ENCODE results near the gene PTP4A2.

Gene PTP4A2

GRCh38 chr1:31870086-31870736 is 68.0 kb downstream of the PTP4A2 start:
- Histone ChIP-seq H3K9ac (ENCODE audit: low read length) (no peak overlapping the region), H3K79me2 (ENCODE audit: control insufficient read depth, insufficient read depth, low read length) (no peaks in the 10 kb centered on the region), H2BK120ac (ENCODE audit: low read depth, low read length) (no peak overlapping the region), H3K4ac (ENCODE audit: low read depth, low read length) (no peak overlapping the region), H2BK15ac (replicated peaks; ENCODE audit: low read depth) (no peak overlapping the region), H2AK5ac (ENCODE audit: low read length) (no peak overlapping the region), H3K56ac (ENCODE audit: low read length) (no peak overlapping the region), H4K8ac (ENCODE audit: low read depth, low read length) (no peak overlapping the region), H3K4me3 (ENCODE audit: low read length) (no peak overlapping the region), H3K36me3 (ENCODE audit: control insufficient read depth, insufficient read depth, low read length) (no peaks in the 10 kb centered on the region), H3K4me1 (ENCODE audit: control insufficient read depth, low read depth, low read length) (no peaks in the 10 kb centered on the region), H3K27me3 (ENCODE audit: insufficient read depth, low read length, poor library complexity) (no peaks in the 10 kb centered on the region), H2BK5ac (ENCODE audit: low read length) (no peak overlapping the region), H3K4me2 (ENCODE audit: low read length) (no peak overlapping the region), H3K18ac (ENCODE audit: low read length) (no peak overlapping the region), H3K23ac (ENCODE audit: low read length) (no peak overlapping the region), H4K5ac (ENCODE audit: low read length) (no peak overlapping the region), H3K27ac (ENCODE audit: low read depth, low read length) (no peak overlapping the region), H3K79me1 (ENCODE audit: low read length) (no peaks in the 10 kb centered on the region)
- no CpG with 5 or more reads among the region's 7 CpGs for WGBS (ENCODE audit: extremely low coverage, insufficient coverage, low lambda C conversion rate)
- no peak for DNase-seq

GRCh38 chr1:31869449-31869848 is 68.7 kb downstream of the PTP4A2 start:
- WGBS (ENCODE audit: extremely low coverage, insufficient coverage, low lambda C conversion rate), result no CpG with 5 or more reads among the region's 3 CpGs
- Histone ChIP-seq H2AK5ac (ENCODE audit: low read length) (no peak overlapping the region), H3K36me3 (ENCODE audit: control insufficient read depth, insufficient read depth, low read length) (no peaks in the 10 kb centered on the region), H3K27ac (ENCODE audit: low read depth, low read length) (no peak overlapping the region), H4K8ac (ENCODE audit: low read depth, low read length) (no peak overlapping the region), H3K27me3 (ENCODE audit: insufficient read depth, low read length, poor library complexity) (no peaks in the 10 kb centered on the region), H3K79me2 (ENCODE audit: control insufficient read depth, insufficient read depth, low read length) (no peaks in the 10 kb centered on the region), H2BK5ac (ENCODE audit: low read length) (no peak overlapping the region), H3K9ac (ENCODE audit: low read length) (no peak overlapping the region), H3K4me1 (ENCODE audit: control insufficient read depth, low read depth, low read length) (no peaks in the 10 kb centered on the region), H2BK120ac (ENCODE audit: low read depth, low read length) (no peak overlapping the region), H4K5ac (ENCODE audit: low read length) (no peak overlapping the region), H3K56ac (ENCODE audit: low read length) (no peak overlapping the region), H3K79me1 (ENCODE audit: low read length) (no peaks in the 10 kb centered on the region), H2BK15ac (replicated peaks; ENCODE audit: low read depth) (no peak overlapping the region), H3K4me2 (ENCODE audit: low read length) (no peak overlapping the region), H3K4ac (ENCODE audit: low read depth, low read length) (no peak overlapping the region), H3K18ac (ENCODE audit: low read length) (no peak overlapping the region), H3K23ac (ENCODE audit: low read length) (no peak overlapping the region), H3K4me3 (ENCODE audit: low read length) (no peak overlapping the region)
- DNase-seq, result no peak

GRCh38 chr1:31868862-31869261 is 69.3 kb downstream of the PTP4A2 start:
- Histone ChIP-seq H4K5ac (ENCODE audit: low read length) (no peak overlapping the region), H2BK5ac (ENCODE audit: low read length) (no peak overlapping the region), H3K4me3 (ENCODE audit: low read length) (no peak overlapping the region), H3K4ac (ENCODE audit: low read depth, low read length) (no peak overlapping the region), H3K79me1 (ENCODE audit: low read length) (no peaks in the 10 kb centered on the region), H3K56ac (ENCODE audit: low read length) (no peak overlapping the region), H2BK15ac (replicated peaks; ENCODE audit: low read depth) (no peak overlapping the region), H3K27me3 (ENCODE audit: insufficient read depth, low read length, poor library complexity) (no peaks in the 10 kb centered on the region), H3K79me2 (ENCODE audit: control insufficient read depth, insufficient read depth, low read length) (no peaks in the 10 kb centered on the region), H2BK120ac (ENCODE audit: low read depth, low read length) (no peak overlapping the region), H3K27ac (ENCODE audit: low read depth, low read length) (no peak overlapping the region), H3K9ac (ENCODE audit: low read length) (no peak overlapping the region), H4K8ac (ENCODE audit: low read depth, low read length) (no peak overlapping the region), H3K23ac (ENCODE audit: low read length) (no peak overlapping the region), H3K4me1 (ENCODE audit: control insufficient read depth, low read depth, low read length) (no peaks in the 10 kb centered on the region), H2AK5ac (ENCODE audit: low read length) (no peak overlapping the region), H3K4me2 (ENCODE audit: low read length) (no peak overlapping the region), H3K36me3 (ENCODE audit: control insufficient read depth, insufficient read depth, low read length) (no peaks in the 10 kb centered on the region), H3K18ac (ENCODE audit: low read length) (no peak overlapping the region)
- WGBS (ENCODE audit: extremely low coverage, insufficient coverage, low lambda C conversion rate), result no CpG with 5 or more reads among the region's 3 CpGs
- DNase-seq, result no peak

GRCh38 chr1:31867546-31867945 is 70.6 kb downstream of the PTP4A2 start:
- Histone ChIP-seq H4K8ac (ENCODE audit: low read depth, low read length) (no peak overlapping the region), H3K9ac (ENCODE audit: low read length) (no peak overlapping the region), H2AK5ac (ENCODE audit: low read length) (no peak overlapping the region), H3K4me1 (ENCODE audit: control insufficient read depth, low read depth, low read length) (no peaks in the 10 kb centered on the region), H3K56ac (ENCODE audit: low read length) (no peak overlapping the region), H3K4me3 (ENCODE audit: low read length) (no peak overlapping the region), H3K27me3 (ENCODE audit: insufficient read depth, low read length, poor library complexity) (no peaks in the 10 kb centered on the region), H3K79me2 (ENCODE audit: control insufficient read depth, insufficient read depth, low read length) (no peaks in the 10 kb centered on the region), H2BK5ac (ENCODE audit: low read length) (no peak overlapping the region), H3K79me1 (ENCODE audit: low read length) (no peaks in the 10 kb centered on the region), H2BK15ac (replicated peaks; ENCODE audit: low read depth) (no peak overlapping the region), H4K5ac (ENCODE audit: low read length) (no peak overlapping the region), H3K36me3 (ENCODE audit: control insufficient read depth, insufficient read depth, low read length) (no peaks in the 10 kb centered on the region), H3K23ac (ENCODE audit: low read length) (no peak overlapping the region), H3K4ac (ENCODE audit: low read depth, low read length) (no peak overlapping the region), H3K18ac (ENCODE audit: low read length) (no peak overlapping the region), H2BK120ac (ENCODE audit: low read depth, low read length) (no peak overlapping the region), H3K27ac (ENCODE audit: low read depth, low read length) (no peak overlapping the region), H3K4me2 (ENCODE audit: low read length) (no peak overlapping the region)
- no CpG with 5 or more reads among the region's 7 CpGs for WGBS (ENCODE audit: extremely low coverage, insufficient coverage, low lambda C conversion rate)
- DNase-seq, result no peak

- Histone ChIP-seq H2AK5ac (ENCODE audit: low read length) (no peak overlapping the region), H3K9ac (ENCODE audit: low read length) (no peak overlapping the region), H3K4me3 (ENCODE audit: low read length) (no peak overlapping the region), H3K4me1 (ENCODE audit: control insufficient read depth, low read depth, low read length) (no peaks in the 10 kb centered on the region), H2BK120ac (ENCODE audit: low read depth, low read length) (no peak overlapping the region), H3K18ac (ENCODE audit: low read length) (no peak overlapping the region), H3K23ac (ENCODE audit: low read length) (no peak overlapping the region), H3K56ac (ENCODE audit: low read length) (no peak overlapping the region), H3K36me3 (ENCODE audit: control insufficient read depth, insufficient read depth, low read length) (no peaks in the 10 kb centered on the region), H4K8ac (ENCODE audit: low read depth, low read length) (no peak overlapping the region), H2BK5ac (ENCODE audit: low read length) (no peak overlapping the region), H4K5ac (ENCODE audit: low read length) (no peak overlapping the region), H2BK15ac (replicated peaks; ENCODE audit: low read depth) (no peak overlapping the region), H3K27me3 (ENCODE audit: insufficient read depth, low read length, poor library complexity) (no peaks in the 10 kb centered on the region), H3K79me1 (ENCODE audit: low read length) (no peaks in the 10 kb centered on the region), H3K4ac (ENCODE audit: low read depth, low read length) (no peak overlapping the region), H3K27ac (ENCODE audit: low read depth, low read length) (no peak overlapping the region), H3K79me2 (ENCODE audit: control insufficient read depth, insufficient read depth, low read length) (no peaks in the 10 kb centered on the region), H3K4me2 (ENCODE audit: low read length) (no peak overlapping the region)
- DNase-seq, result no peak
- no CpG with 5 or more reads among the region's 5 CpGs for WGBS (ENCODE audit: extremely low coverage, insufficient coverage, low lambda C conversion rate)
Observed at GRCh38 chr1:31866450-31867032, 71.6 kb downstream of the PTP4A2 start.

Measured in mesendoderm (in vitro differentiated cells).